Fibroblast of lung (primary cell): ENCODE results near the gene CCDC33. TPM values are rescaled to one million over a fixed set of nuclear protein-coding genes. Genes with fewer than 3 reads are reported as not detected.

ENCODE experiments used
- DNase-seq, 2 donors: peaks; one replicate each; pipeline versions ENCODE4 v3.0.0 to v3.0.0-alpha.2; 2010; ENCODE audit warnings: low read depth in 2 of 2
- H2AFZ ChIP-seq: 2 replicates; pipeline ENCODE4 v1.5.1; 2012; ENCODE audit warnings: low read length, control low read depth, inconsistent platforms
- H3K27ac ChIP-seq: 2 replicates; pipeline ENCODE4 v1.5.1; 2011; ENCODE audit warnings: low read length, control low read depth; ENCODE audit not compliant: insufficient read depth
- H3K27me3 ChIP-seq: 2 replicates; pipeline ENCODE4 v1.5.1; 2011; ENCODE audit warnings: mild to moderate bottlenecking, low read length; ENCODE audit not compliant: control insufficient read depth, insufficient read depth
- H3K36me3 ChIP-seq: 2 replicates; pipeline ENCODE4 v1.5.1; 2011; ENCODE audit warnings: low read length; ENCODE audit not compliant: control insufficient read depth, insufficient read depth
- H3K4me1 ChIP-seq: 2 replicates; pipeline ENCODE4 v1.5.1; 2011; ENCODE audit warnings: low read length; ENCODE audit not compliant: control insufficient read depth, insufficient read depth; ENCODE audit errors: extremely low read depth
- H3K4me2 ChIP-seq: 2 replicates; pipeline ENCODE4 v1.5.1; 2011; ENCODE audit warnings: low read length, control low read depth; ENCODE audit not compliant: insufficient read depth; ENCODE audit errors: extremely low read depth
- H3K4me3 ChIP-seq, 4 experiments: fragments of 200-600 bp in 1 of 4; sonication (generic) in 1 of 4; replicated peaks in 1 of 4; 2 replicates each; pipeline ENCODE4 v1.5.1; 2011 to 2016; ENCODE audit warnings: low read length in 4 of 4, low read depth in 3 of 4, mild to moderate bottlenecking in 3 of 4, control low read depth in 2 of 4, inconsistent platforms in 1 of 4, mixed read lengths in 1 of 4; ENCODE audit not compliant: insufficient read depth in 1 of 4; ENCODE audit errors: control extremely low read depth in 1 of 4
- H3K79me2 ChIP-seq: 2 replicates; pipeline ENCODE4 v1.5.1; 2012; ENCODE audit warnings: mild to moderate bottlenecking, low read length, inconsistent platforms; ENCODE audit not compliant: control insufficient read depth, insufficient read depth
- H3K9ac ChIP-seq: 2 replicates; pipeline ENCODE4 v1.5.1; 2011; ENCODE audit warnings: mild to moderate bottlenecking, low read length, control low read depth; ENCODE audit not compliant: insufficient read depth
- H3K9me3 ChIP-seq: 2 replicates; pipeline ENCODE4 v1.5.1; 2012; ENCODE audit warnings: low read depth, low read length; ENCODE audit not compliant: control insufficient read depth, insufficient read depth
- H4K20me1 ChIP-seq: 2 replicates; pipeline ENCODE4 v1.5.1; 2011; ENCODE audit warnings: low read length; ENCODE audit not compliant: control insufficient read depth, insufficient read depth; ENCODE audit errors: extremely low read depth
- CTCF ChIP-seq, 2 donors: IDR thresholded peaks in 1 of 2; conservative IDR thresholded peaks in 1 of 2; 1 replicate in 1 of 2; 2 replicates in 1 of 2; pipeline ENCODE4 v1.5.1; 2011 to 2012; ENCODE audit warnings: low read length in 2 of 2, control low read depth in 1 of 2, inconsistent platforms in 1 of 2, low read depth in 1 of 2, mild to moderate bottlenecking in 1 of 2
- EZH2 ChIP-seq: IDR thresholded peaks from 2 replicates; pipeline ENCODE4 v1.5.1; 2012; ENCODE audit warnings: low read length, control low read depth, mild to moderate bottlenecking; ENCODE audit errors: missing control alignments
- polyA plus RNA-seq, 2 donors: library from polyadenylated mRNA; depleted of rRNA in 1 of 2; stranded (reverse) in 1 of 2; unstranded in 1 of 2; fragments of >200 nt; gene quantifications; 2 replicates each; pipeline ENCODE4 v1.2.1, GENCODE V29; 2011 to 2012; ENCODE audit warnings: missing spikeins in 1 of 2
- total RNA-seq: library from RNA; depleted of rRNA; stranded (reverse); fragments of >200 nt; gene quantifications from 2 replicates; pipeline ENCODE4 v1.2.1, GENCODE V29; 2014

The CCDC33 gene
- total and polyA plus RNA-seq, 2 donors (not counting 1 experiment from before 2014, with no cell fraction given) = not detected

DNA sequence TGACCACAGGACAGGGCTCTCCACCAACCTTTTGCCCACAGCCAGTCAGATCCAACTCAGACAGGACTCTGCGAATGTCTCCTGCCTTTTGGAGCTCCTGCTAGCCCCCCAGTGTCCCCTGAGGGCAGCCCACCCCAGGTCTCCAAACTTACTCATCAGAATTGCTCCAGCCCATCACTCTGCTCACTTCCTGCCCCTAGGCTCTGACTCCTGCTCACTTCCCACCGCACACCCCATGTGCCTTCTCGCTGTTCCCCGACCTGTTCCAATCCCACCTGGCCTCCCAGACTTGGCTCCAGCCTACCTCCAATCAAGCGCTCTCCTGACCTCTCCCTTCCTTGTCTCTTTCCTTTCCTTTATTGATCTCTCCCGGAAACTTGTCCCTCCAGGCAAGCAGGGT is 27.6 kb upstream of the CCDC33 start:
- no peaks in the 10 kb centered on the region for H3K4me1 ChIP-seq
- no peak overlapping the region for H3K4me3 ChIP-seq
- no peak for TF ChIP-seq EZH2
- no peak for TF ChIP-seq CTCF (conservative IDR thresholded peaks at IDR 0.05 in 1 of 2, IDR thresholded peaks at IDR 0.05 in 1 of 2; ENCODE audit: low read depth in 1 of 2, low read length in 2 of 2)
- no peak overlapping the region for H3K9ac ChIP-seq
- no peaks in the 10 kb centered on the region for H3K9me3 ChIP-seq
- H3K27me3 ChIP-seq = peaks cover 5% of the 10 kb centered on the region
- no peaks in the 10 kb centered on the region for H3K79me2 ChIP-seq
- H3K36me3 ChIP-seq = no peaks in the 10 kb centered on the region
- no peak for DNase-seq
- H2AFZ ChIP-seq = no peak overlapping the region
- no peak overlapping the region for H3K27ac ChIP-seq
- no peaks in the 10 kb centered on the region for H4K20me1 ChIP-seq
- H3K4me2 ChIP-seq = no peak overlapping the region

- Histone ChIP-seq H2AFZ (no peak overlapping the region), H3K4me2 (no peak overlapping the region), H3K79me2 (no peaks in the 10 kb centered on the region), H3K27me3 (peaks cover 5% of the 10 kb centered on the region), H4K20me1 (no peaks in the 10 kb centered on the region), H3K36me3 (no peaks in the 10 kb centered on the region), H3K4me1 (no peaks in the 10 kb centered on the region), H3K9me3 (no peaks in the 10 kb centered on the region), H3K9ac (no peak overlapping the region), H3K27ac (no peak overlapping the region), H3K4me3 (no peak overlapping the region)
- peak in 1 of 2 donors; percentile 93 for DNase-seq
- TF ChIP-seq EZH2 (no peak), CTCF (conservative IDR thresholded peaks at IDR 0.05 in 1 of 2, IDR thresholded peaks at IDR 0.05 in 1 of 2; ENCODE audit: low read depth in 1 of 2, low read length in 2 of 2) (no peak)
Observed at GRCh38 chr15:74208901-74209559, 27.1 kb upstream of the CCDC33 start.

- no peak for DNase-seq
- Histone ChIP-seq H3K4me2 (no peak overlapping the region), H3K79me2 (no peaks in the 10 kb centered on the region), H3K9ac (no peak overlapping the region), H3K36me3 (no peaks in the 10 kb centered on the region), H3K27me3 (peaks cover 5% of the 10 kb centered on the region), H3K27ac (no peak overlapping the region), H3K4me3 (no peak overlapping the region), H3K9me3 (no peaks in the 10 kb centered on the region), H2AFZ (no peak overlapping the region), H3K4me1 (no peaks in the 10 kb centered on the region), H4K20me1 (no peaks in the 10 kb centered on the region)
- TF ChIP-seq EZH2 (no peak), CTCF (conservative IDR thresholded peaks at IDR 0.05 in 1 of 2, IDR thresholded peaks at IDR 0.05 in 1 of 2; ENCODE audit: low read depth in 1 of 2, low read length in 2 of 2) (no peak)
Observed at GRCh38 chr15:74209560-74209958, 26.6 kb upstream of the CCDC33 start.
